GM12878 (cell line): Measurements from ENCODE around the gene TLNRD1. TPM values are rescaled to one million over a fixed set of nuclear protein-coding genes. Genes with fewer than 3 reads are reported as not detected.
A peak's percentile ranks its signal among the peaks of the same experiment; 100 is the strongest.

Experiments
- ATAC-seq: fragments of 200-7000 bp; cut with Tn5 transposase; 3 replicates; pipeline ENCODE4 v1.9.1; 2020; ENCODE audit warnings: mild to moderate bottlenecking, moderate library complexity
- BruUV-seq: library from RNA; stranded (reverse); fragments of 400-500 nt; replicated peaks from 2 replicates; lab custom pipeline; 2021; lab: Mats Ljungman, UMichigan
- CTCF ChIA-PET: fragments of 300-600 bp; sonication (Branson Sonifier 250); formaldehyde crosslinking; extraction: SDS; loops from one replicate; lab custom pipeline; 2021; ENCODE audit warnings: inconsistent platforms; lab: Yijun Ruan, JAX
- POLR2A ChIA-PET: fragments of 350-600 bp; formaldehyde crosslinking; extraction: SDS; loops from one replicate; lab custom pipeline; 2021; ENCODE audit warnings: inconsistent platforms; lab: Charles Lee
- RAD21 ChIA-PET: fragments of 300-600 bp; sonication (Branson Sonifier 250); formaldehyde crosslinking; loops from one replicate; lab custom pipeline; 2023; ENCODE audit warnings: antibody characterized with exemption; ENCODE audit not compliant: unreplicated experiment; lab: Charles Lee
- SMC1A ChIA-PET: fragments of 300-600 bp; sonication (Branson Sonifier 250); formaldehyde crosslinking; loops from one replicate; lab custom pipeline; 2023; ENCODE audit not compliant: unreplicated experiment, uncharacterized antibody; lab: Charles Lee
- DNase-seq: peaks from one replicate; pipeline ENCODE4 v3.0.0-alpha.2; 2011; ENCODE audit warnings: low read depth, low spot score
- FAIRE-seq: peaks from 3 replicates; lab custom pipeline; 2011; peaks lifted over from hg19 to GRCh38; lab: Jason Lieb, UNC
- H2AFZ ChIP-seq: 2 replicates; pipeline ENCODE4 v1.6.0; 2011; ENCODE audit warnings: low read depth, low read length, control low read depth; ENCODE audit not compliant: control insufficient read depth
- H3K27ac ChIP-seq: 2 replicates; pipeline ENCODE4 v1.5.1; 2011; ENCODE audit warnings: control low read depth; ENCODE audit not compliant: control insufficient read depth, insufficient read depth
- H3K27me3 ChIP-seq, 2 experiments: replicated peaks in 1 of 2; 2 replicates each; pipeline versions ENCODE4 v1.6.0 to v1.6.1; 2011; ENCODE audit warnings: low read length in 1 of 2; ENCODE audit not compliant: control insufficient read depth in 2 of 2, insufficient read depth in 2 of 2
- H3K36me3 ChIP-seq, 2 experiments: 2 replicates each; pipeline ENCODE4 v1.5.1; 2011; ENCODE audit warnings: low read length in 1 of 2; ENCODE audit not compliant: control insufficient read depth in 2 of 2, insufficient read depth in 2 of 2
- H3K4me1 ChIP-seq: 2 replicates; pipeline ENCODE4 v1.6.1; 2011; ENCODE audit warnings: mild to moderate bottlenecking, low read length, moderate library complexity, mixed read lengths; ENCODE audit not compliant: control insufficient read depth, insufficient read depth
- H3K4me2 ChIP-seq: 2 replicates; pipeline ENCODE4 v1.6.0; 2011; ENCODE audit warnings: control low read depth; ENCODE audit not compliant: control insufficient read depth, insufficient read depth
- H3K4me3 ChIP-seq: fragments of 200-600 bp; sonication (generic); 2 replicates; pipeline ENCODE4 v1.5.1; 2016
- H3K79me2 ChIP-seq: 2 replicates; pipeline ENCODE4 v1.6.0; 2011; ENCODE audit warnings: low read length; ENCODE audit not compliant: control insufficient read depth, insufficient read depth
- H3K9ac ChIP-seq: 2 replicates; pipeline ENCODE4 v1.8.0; 2011; ENCODE audit warnings: low read length, control low read depth, mixed read lengths; ENCODE audit not compliant: control insufficient read depth, insufficient read depth
- H3K9me3 ChIP-seq: replicated peaks from 3 replicates; pipeline ENCODE4 v1.5.1; 2011; ENCODE audit warnings: mild to moderate bottlenecking, low read length; ENCODE audit not compliant: control insufficient read depth, insufficient read depth
- H4K20me1 ChIP-seq: 2 replicates; pipeline ENCODE4 v1.6.0; 2011; ENCODE audit not compliant: control insufficient read depth, insufficient read depth
- BCL11A ChIP-seq: IDR thresholded peaks from 2 replicates; pipeline ENCODE4 v1.6.1; 2011; ENCODE audit warnings: low read depth, low read length
- BHLHE40 ChIP-seq, 2 experiments: fragments of 450-650 bp in 1 of 2; IDR thresholded peaks; 2 replicates each; pipeline ENCODE4 v1.6.1; 2011 to 2017; ENCODE audit warnings: low read depth in 2 of 2, borderline replicate concordance in 1 of 2, improper control_type of control experiment in 1 of 2, low read length in 1 of 2, mild to moderate bottlenecking in 1 of 2
- GATAD2B ChIP-seq: fragments of 450-650 bp; conservative IDR thresholded peaks from 2 replicates; pipeline ENCODE4 v1.6.1; 2017; ENCODE audit warnings: low read depth, mild to moderate bottlenecking, moderate library complexity
- JUNB ChIP-seq: IDR thresholded peaks from 2 replicates; pipeline ENCODE4 v1.6.1; 2016; ENCODE audit warnings: antibody characterized with exemption, mild to moderate bottlenecking
- LARP7 ChIP-seq: fragments of 450-650 bp; IDR thresholded peaks from 2 replicates; pipeline ENCODE4 v1.6.1; 2017; ENCODE audit warnings: mild to moderate bottlenecking
- POLR2A ChIP-seq: IDR thresholded peaks from 2 replicates; pipeline ENCODE4 v1.6.1; 2011; ENCODE audit warnings: low read depth, mild to moderate bottlenecking, low read length
- POLR2AphosphoS5 ChIP-seq: IDR thresholded peaks from 2 replicates; pipeline ENCODE4 v1.6.1; 2011; ENCODE audit warnings: mild to moderate bottlenecking, low read length, inconsistent platforms
- RB1 ChIP-seq: fragments of 450-650 bp; formaldehyde crosslinking; IDR thresholded peaks from 2 replicates; pipeline ENCODE4 v1.6.1; 2017; ENCODE audit warnings: mild to moderate bottlenecking, borderline replicate concordance
- SUZ12 ChIP-seq: fragments of 200-600 bp; sonication (generic); IDR thresholded peaks from one replicate; pipeline ENCODE4 v1.6.1; 2018; ENCODE audit warnings: antibody characterized with exemption, mild to moderate bottlenecking; ENCODE audit not compliant: unreplicated experiment
- YBX1 ChIP-seq: fragments of 450-650 bp; IDR thresholded peaks from 2 replicates; pipeline ENCODE4 v1.6.1; 2016; ENCODE audit warnings: antibody characterized with exemption
- YY1 ChIP-seq: IDR thresholded peaks from 2 replicates; pipeline ENCODE4 v1.6.1; 2011; ENCODE audit warnings: low read depth, mild to moderate bottlenecking, low read length
- ZNF687 ChIP-seq: fragments of 450-650 bp; IDR thresholded peaks from 2 replicates; pipeline ENCODE4 v1.6.1; 2017; ENCODE audit warnings: mild to moderate bottlenecking, moderate library complexity
- WGBS: methylation state at CpG from one replicate; pipeline ENCODE4 v1.1.6; 2016; ENCODE audit warnings: low lambda C conversion rate; ENCODE audit not compliant: insufficient replicate concordance, insufficient coverage; ENCODE audit errors: missing lambda C conversion rate; 5-methylcytosine and 5-hydroxymethylcytosine counted together
- in situ Hi-C: fragments of 300-500 bp; cut with MboI; formaldehyde crosslinking; loops from 9 replicates; pipeline ENCODE4 v1.14.3; 2018; ENCODE audit warnings: mixed read lengths
- intact Hi-C: fragments of 100-400 bp; cut with micrococcal nuclease; formaldehyde crosslinking; loops from one replicate; pipeline ENCODE4 v1.14.2; 2022; ENCODE audit not compliant: unreplicated experiment
- polyA plus RNA-seq, 11 experiments: library from polyadenylated mRNA; depleted of rRNA in 4 of 11; unstranded in 6 of 11; stranded (reverse) in 5 of 11; fragments of >200 nt; fragmentation: Nextera tagmentation in 4 of 11; fragmentation: Illumina TruSeq in 1 of 11; extraction: Ambion mirVana in 4 of 11; extraction: Trizol in 1 of 11; gene quantifications; 1 replicate in 1 of 11; 2 replicates in 10 of 11; pipeline versions ENCODE4 v1.2.1 to v1.2.3, GENCODE V29; 2011 to 2016; ENCODE audit warnings: inconsistent platforms in 2 of 11, missing spikeins in 2 of 11, low read depth in 1 of 11
- total RNA-seq, 4 experiments: library from RNA; depleted of rRNA in 3 of 4; stranded (reverse); fragments of >200 nt in 3 of 4; fragmentation: Illumina TruSeq in 1 of 4; extraction: Trizol in 1 of 4; gene quantifications; 2 replicates each; pipeline versions ENCODE4 v1.2.1 to v1.2.3, GENCODE V29; 2013 to 2021

Gene TLNRD1
- total and polyA plus RNA-seq, 10 of the 15 experiments (the other 5 are each of a cell fraction or from before 2014, with no cell fraction given), result 2.5 to 44.8 (median 9.1) TPM

DNA sequence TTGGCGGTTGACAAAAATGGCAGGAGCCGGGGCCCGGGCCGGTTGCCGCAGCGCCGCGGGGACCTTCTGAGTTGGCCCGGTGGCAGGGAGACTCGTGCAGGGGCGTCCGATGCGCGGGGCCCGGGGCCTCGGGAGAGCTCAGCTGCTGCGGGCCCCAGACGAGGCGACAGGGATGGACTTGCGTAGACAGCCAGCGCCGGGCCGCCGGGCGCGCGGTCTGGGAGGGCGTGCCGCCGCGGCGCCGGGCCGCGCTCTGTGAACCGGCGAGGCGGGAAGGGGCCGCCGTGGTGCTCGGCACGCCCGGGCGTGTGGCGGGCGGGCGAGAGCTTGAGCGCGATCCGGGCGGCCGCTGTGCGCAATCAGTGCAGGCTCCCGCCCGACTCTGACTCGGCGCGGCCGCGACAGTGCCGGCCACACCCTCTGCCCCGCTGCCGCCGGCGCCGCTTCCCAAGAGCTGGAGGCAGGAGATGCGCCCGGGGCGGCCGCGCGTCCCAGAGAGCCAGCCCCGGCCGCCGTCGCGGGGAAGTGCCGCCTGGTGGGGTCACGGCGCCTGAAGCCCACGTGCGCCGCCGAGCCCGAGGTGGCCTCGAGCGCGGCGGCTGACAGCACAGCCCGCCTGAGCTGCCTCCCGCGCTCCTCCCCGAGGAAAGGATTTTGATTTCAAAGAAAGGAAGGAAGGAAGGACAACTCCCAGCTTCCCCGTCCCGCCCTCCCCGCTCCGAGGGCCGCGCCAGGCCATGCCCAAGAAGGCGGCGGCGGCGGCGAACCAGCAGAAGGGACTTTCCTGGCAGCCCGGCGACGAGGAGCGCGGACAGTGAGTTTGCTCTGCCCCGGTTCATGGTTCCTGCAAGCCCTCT, 657 bp downstream of the TLNRD1 start (continued):
- TF ChIP-seq BHLHE40 (IDR thresholded peaks at IDR 0.05; ENCODE audit: borderline replicate concordance in 1 of 2, low read depth in 2 of 2, low read length in 1 of 2) (peak; percentile 2 to 66; a peak in 1 of 4 replicates), SUZ12 (no peak), POLR2A (peak; percentile 66), ZNF687 (peak; percentile 50), RB1 (0 out of 2 replicates have a peak, but pooled peaks have one; percentile 42), YBX1 (no peak)

DNA sequence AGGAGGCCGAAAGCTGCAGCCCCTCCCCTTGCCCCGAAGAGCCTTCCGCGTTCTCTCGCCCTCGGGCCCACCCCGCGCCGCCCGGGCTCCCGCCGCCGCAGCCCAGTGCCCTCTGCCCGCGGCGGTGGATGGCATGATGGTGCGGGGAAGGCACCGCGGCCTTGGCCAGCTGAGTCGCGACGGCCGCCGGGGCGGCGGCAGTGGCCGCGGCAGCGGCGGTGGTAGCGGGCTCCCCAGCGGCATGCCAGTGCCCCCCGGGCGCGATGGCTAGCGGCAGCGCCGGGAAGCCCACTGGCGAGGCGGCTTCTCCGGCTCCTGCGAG, 1.2 kb downstream of the TLNRD1 start:
- no peak for ATAC-seq
- intact Hi-C loops, result no loop called here
- TF ChIP-seq YY1, result 0 out of 2 replicates have a peak, but pooled peaks have one; percentile 12
- peak; percentile 35; the same call in 1 of the 2 replicates for TF ChIP-seq GATAD2B
- no peak for TF ChIP-seq ZNF687
- TF ChIP-seq LARP7, result peak; percentile 54; the same call in 1 of the 2 replicates
- TF ChIP-seq JUNB, result no peak
- TF ChIP-seq BCL11A, result no peak
- TF ChIP-seq POLR2AphosphoS5, result no peak

More for the DNA sequence above, 1.2 kb downstream of the TLNRD1 start:
- WGBS, result 4% methylated on average over 36 of the region's 42 CpGs
- in situ Hi-C loops, result no loop called here
- SMC1A ChIA-PET, result interaction anchor here (0.7 to 2.1 kb wide), 3 partner anchors 11 to 24 kb away, joined by 3 to 5 read pairs (median 3); no protein-coding TSS in a partner anchor
- Histone ChIP-seq H3K27ac (peak overlapping the region; percentile 92), H3K4me2 (peak overlapping the region; percentile 79), H3K79me2 (peaks cover 42% of the 10 kb centered on the region), H3K9me3 (no peaks in the 10 kb centered on the region; the same call in 2 of the 3 replicates), H3K4me1 (peaks cover 19% of the 10 kb centered on the region), H4K20me1 (no peaks in the 10 kb centered on the region), H2AFZ (0 out of 2 replicates have a peak overlapping the region, but pooled peaks have one; percentile 26), H3K9ac (peak overlapping the region; percentile 92), H3K36me3 (peaks cover 0 to 3% of the 10 kb centered on the region in 2 experiments; a peak in 2 of 4 replicates), H3K27me3 (no peaks in the 10 kb centered on the region), H3K4me3 (peak overlapping the region; percentile 87)
- CTCF ChIA-PET, result interaction anchor here (1.2 to 5.7 kb wide), 3 partner anchors 19 to 264 kb away, joined by 4 to 37 read pairs (median 4); no protein-coding TSS in a partner anchor
- POLR2A ChIA-PET, result interaction anchor here (0.6 to 2.7 kb wide), 6 partner anchors 10 to 1136 kb away, joined by 3 to 12 read pairs (median 4); no protein-coding TSS in a partner anchor
- DNase-seq (no peak), FAIRE-seq (no peak)
- BruUV-seq, result no TSS peak
- RAD21 ChIA-PET, result interaction anchor here (1.4 to 3.0 kb wide), 3 partner anchors 14 to 264 kb away, joined by 3 to 13 read pairs (median 6); no protein-coding TSS in a partner anchor
